HG03342 (cell line): ENCODE measurements around the gene FAM193B.

Experiments
- ATAC-seq: cut with Tn5 transposase; IDR thresholded peaks from one replicate; pipeline ENCODE4 v1.9.1; 2021; ENCODE audit warnings: mild to moderate bottlenecking, moderate library complexity; ENCODE audit not compliant: unreplicated experiment

FAM193B gene

GRCh38 chr5:177473443-177474001 lies 80.8 kb downstream of the FAM193B start, which contains the start of gene DBN1:
TSS of gene DBN1 (minus strand) at chr5:177473634. CDS start at chr5:177473521, 113 bp downstream.
- peak; percentile 24 for ATAC-seq

GRCh38 chr5:177472460-177473442 lies 81.6 kb downstream of the FAM193B start:
- ATAC-seq: peak; percentile 41

- ATAC-seq: no peak
Measured at GRCh38 chr5:177471610-177472356, 82.6 kb downstream of the FAM193B start.

- no peak for ATAC-seq
Measured at GRCh38 chr5:177470759-177471536, 83.4 kb downstream of the FAM193B start.
